ENCODE measurements around the gene JMJD7. TPM values are rescaled to one million over a fixed set of nuclear protein-coding genes. Genes with fewer than 3 reads are reported as not detected.
A peak's percentile ranks its signal among the peaks of the same experiment; 100 is the strongest.

JMJD7 gene
- polyA plus RNA-seq, 1 donor, result 10.9 TPM

DNA sequence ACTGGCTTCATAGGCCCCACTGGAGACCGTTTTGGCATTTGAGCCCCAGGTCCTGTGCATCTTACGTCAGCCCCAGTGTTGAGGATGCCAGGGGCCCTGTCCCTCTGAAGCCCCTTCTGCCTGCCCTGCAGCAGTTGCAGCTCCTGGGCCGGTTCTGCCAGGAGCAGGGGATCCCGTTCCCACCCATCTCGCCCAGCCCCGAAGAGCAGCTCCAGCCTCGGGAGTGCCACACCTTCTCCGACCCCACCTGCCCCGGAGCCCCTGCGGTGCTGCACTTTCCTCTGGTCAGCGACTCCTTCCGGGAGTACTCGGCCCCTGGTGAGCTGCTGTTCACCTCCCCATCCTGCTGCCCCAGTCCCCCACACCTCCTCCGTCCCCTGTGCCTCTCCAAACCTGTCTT, 19.3 kb downstream of the JMJD7 start:
- DNase-seq, result no peak

DNA sequence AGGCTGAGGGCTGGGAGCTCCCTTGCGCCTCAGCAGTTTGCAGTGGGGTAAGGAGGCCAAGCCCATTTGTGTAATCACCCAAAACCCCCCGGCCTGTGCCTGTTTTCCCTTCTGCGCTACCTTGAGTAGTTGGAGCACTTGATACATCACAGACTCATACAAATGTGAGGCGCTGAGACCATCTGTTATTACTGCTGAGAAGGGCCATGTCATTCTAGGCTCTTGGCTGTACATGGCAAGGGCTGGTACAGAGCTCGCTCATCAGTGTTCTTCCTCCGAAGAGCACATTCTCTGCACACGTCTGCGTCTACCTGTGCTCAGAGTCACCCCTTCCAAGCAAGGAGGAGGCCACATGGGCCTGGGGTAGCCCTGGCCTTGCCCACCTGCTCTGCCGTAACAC, 20.1 kb downstream of the JMJD7 start:
- DNase-seq, result no peak

DNA sequence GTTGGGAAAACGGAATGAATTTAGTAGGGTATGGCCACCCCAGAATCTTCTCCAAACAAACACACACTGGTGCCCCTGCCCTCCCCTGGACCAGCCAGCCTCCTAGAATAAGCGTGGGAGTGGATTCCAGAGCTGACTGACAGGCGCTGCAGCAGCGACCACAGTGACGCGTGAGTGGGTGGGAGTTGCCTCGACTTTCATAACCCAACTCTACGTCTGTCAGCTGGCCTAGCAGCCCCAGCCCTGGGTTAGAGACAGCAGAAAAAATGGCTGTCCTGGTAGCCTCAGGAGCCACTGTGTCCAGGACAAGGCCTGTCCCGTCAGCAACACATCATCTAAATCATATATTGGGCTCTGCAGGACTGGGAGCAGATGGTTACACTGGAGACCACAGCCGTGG, 20.7 kb downstream of the JMJD7 start:
- no peak for DNase-seq

GRCh38 chr15:41849204-41849603, 21.3 kb downstream of the JMJD7 start:
- no peak for DNase-seq

DNA sequence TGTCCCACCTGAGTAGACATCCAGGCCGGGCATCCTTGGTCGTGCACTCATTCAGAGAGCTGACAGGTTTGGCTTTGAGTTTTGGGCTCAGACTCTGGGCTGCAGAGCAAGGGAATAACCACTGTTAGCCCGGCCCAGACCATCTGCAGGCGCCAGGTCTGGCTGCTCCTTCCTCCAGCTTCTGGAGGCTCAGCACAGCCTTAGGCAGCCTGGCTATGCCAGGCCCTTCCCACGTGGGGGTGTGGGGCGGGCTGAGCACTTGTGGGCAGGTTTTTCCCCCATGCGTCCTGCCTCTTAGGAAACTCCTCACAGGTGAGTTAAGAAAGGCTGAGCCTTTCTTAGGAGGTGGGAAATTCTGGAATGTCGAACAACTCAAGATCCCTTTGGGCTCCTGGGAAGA, 22.0 kb downstream of the JMJD7 start:
- DNase-seq, result no peak

- no peak for DNase-seq
These were observed 22.7 kb downstream of the JMJD7 start for GRCh38 chr15:41850482-41851166.

GRCh38 chr15:41851167-41851523, 23.3 kb downstream of the JMJD7 start:
- DNase-seq, result no peak

DNA sequence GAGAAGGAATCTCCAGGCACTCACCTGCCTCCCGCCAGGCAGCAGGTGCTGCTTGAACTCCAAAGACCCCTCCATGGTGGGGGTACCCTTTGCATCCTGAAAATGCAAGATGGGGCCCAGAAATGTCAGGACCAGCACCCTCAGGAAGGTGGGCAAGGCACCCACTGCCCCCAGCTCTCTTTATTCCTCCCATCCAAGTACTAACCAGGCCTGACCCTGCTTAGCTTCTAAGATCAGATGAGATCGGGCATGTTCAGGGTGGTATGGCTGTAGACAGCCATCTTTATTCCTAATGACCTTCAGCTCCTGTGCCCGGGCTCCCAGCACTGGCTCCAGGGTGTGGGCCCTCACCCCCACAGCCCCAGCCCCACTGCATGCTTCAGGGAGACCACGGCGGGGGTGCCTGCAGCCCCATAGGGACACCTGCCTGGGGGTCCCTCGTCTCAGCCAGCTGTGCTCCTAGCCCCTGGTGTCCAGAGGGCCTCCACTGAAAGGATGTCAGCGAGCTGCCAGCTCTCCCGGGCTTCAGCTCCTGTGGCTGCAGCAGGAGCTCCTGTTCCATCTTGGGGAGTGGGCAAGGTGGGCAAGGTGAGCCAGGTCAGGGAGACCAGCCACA, 24.0 kb downstream of the JMJD7 start:
- no peak for DNase-seq

DNA sequence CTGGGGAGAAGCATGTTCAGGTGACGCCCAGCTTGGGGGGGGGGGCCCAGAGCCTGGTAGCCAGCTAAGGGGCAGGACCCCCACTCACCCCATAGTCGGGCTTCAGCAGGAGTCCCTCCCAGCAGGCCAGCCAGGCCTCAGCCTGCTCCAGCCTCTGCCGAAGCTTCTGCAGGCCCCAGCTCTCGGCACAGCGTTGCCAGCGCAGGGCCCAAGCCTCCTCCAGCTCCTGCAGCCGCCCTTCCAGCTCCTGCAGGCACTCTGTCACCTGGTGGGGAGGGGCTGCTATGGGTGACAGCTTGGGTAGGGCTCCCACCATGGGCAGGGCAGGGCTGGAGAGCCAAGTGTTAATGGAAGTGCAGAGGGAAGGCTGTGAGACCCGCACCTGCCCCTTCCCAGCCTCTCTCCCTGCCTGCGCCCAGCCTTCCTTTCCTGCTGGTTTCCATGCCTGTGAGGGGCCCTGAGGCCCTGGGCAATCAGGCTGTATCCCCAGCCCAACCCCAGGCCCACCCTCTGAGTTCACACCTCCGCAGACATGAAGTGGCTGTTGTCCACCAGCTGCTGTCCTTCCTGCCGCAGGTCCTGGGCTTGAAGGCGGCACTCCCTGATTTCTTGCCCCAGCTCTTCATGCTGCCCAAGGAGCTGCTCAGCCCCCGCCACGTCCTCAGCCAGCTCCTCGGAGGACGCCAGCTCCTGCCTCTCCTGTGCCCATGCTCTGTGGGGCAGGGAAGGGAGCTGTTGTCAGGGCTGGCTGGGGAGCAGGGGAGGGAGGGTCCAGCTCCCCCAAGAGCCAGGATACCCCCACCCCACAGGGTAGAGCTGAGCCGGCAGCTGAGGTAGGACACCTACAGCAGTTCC, 25.1 kb downstream of the JMJD7 start:
- DNase-seq, result no peak

DNA sequence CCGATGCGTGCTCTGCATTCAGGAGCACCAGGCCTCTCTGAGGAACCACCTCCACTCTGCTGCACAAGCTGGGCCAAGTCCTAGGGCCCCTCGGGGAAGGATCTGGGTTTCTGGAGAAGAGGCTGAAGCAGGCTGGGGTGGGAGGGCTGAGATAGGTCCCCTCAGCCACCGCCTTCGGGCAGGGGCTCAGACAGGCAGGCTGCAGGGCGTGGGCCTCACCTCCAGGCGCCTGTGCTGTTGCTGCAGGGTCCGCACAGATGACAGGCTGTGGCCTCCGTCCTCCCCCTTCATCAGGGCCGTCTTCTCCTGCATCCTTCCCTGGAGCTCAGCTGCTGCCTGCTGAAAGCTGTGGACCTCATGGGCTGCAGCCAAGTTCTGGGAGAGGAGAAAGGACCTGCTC, 25.9 kb downstream of the JMJD7 start:
- DNase-seq, result no peak

DNA sequence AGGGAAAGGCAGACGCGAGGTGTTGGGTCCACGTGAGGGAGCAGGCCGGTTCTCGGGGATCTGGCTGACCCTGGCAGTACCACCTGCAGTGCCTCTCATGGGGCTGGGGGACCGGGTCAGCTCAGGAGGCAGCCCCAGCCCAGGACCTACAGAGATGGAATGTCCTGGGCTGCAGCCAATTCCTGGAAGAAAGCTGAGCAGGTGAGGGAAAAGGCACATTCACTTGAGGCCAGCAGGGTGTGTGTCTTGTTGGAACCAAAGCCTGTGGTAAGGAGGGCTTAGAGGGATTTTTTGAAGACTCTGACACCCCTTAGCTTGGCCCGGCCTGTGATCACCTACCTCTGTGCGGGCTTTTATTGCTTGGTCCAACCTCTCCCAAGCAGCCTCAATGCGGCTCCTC, 26.6 kb downstream of the JMJD7 start:
- DNase-seq, result no peak

GRCh38 chr15:41855261-41855961, 27.5 kb downstream of the JMJD7 start:
- peak; percentile 56 for DNase-seq

DNA sequence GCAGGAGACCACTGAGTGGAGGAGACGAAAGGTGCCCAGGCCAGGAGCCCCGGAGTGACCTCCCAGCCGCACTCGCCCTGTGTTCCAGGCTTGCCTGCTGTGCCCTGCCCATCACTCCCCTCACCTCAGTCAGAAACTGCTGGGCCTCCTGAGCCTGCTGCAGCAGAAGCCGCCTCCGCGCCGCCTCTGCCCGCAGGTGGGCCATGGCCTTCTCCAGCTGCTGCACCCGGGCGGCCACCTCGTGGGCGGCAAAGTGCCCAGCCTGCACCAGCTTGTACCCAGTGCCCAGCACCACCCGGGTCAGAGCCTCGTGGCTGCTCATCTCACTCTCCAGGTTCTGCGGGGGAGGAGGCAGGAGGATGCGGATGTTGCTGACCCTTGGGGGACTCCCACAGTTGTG, 28.4 kb downstream of the JMJD7 start:
- no peak for DNase-seq

DNA sequence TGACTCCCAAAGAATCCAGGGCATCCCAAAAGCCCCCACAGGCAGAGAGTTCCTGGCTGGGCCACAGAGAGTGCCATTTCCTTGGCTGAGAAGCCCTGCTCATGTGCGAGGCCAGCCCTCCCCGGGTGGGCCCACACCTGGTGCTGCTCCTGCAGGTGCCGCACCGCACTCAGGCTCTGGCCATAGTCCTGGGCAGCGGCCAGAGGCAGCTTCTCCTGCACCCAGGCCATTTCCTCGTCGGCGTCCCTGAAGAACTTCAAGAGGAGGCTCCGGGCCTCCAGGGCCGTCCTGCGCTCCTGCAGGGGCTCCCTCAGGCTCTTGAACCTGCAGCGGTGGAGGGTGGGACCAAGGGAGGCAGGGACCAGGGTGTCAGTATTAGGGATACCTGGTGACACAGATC, 28.8 kb downstream of the JMJD7 start:
- DNase-seq, result no peak

DNA sequence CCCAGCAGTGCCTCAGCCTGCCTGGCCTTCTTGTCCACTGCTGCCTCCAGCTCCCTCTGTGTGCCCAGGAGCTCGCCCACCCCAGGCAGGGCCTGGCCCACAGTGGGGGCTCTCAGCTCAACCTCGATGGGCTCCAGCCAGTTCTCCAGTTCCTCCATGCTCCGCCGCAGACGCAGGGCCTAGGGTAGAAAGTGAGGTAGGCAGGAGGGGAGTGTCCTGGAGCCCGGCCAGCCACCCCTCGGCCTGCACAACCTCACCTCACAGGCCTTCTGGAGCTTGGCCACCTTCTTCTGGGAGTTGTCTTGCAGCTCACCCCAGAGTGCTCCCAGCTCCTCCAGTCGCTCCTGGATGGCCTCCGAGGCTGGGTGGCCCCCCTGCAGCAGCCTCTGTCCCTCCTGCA, 29.4 kb downstream of the JMJD7 start:
- DNase-seq, result no peak

DNA sequence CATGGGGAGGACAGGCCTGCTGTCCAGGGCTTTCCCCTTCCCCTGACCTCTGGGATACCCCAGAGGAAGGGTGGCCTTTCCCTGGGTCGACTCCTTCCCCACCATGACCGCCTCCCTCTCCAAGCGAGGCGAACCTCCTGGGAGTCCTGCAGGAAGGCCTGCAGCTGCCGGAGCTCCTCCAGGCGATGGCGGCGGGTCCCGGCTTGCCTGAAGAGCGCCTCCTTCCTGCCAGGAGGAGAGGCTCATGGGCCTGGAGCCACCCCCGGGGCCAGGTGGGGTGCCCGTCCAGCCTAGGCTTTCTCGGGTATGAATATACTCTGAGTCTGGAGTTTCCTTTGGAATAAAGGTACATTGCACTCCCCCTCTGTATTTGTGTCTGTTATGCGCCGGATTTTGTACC, 30.9 kb downstream of the JMJD7 start:
- DNase-seq, result no peak

DNA sequence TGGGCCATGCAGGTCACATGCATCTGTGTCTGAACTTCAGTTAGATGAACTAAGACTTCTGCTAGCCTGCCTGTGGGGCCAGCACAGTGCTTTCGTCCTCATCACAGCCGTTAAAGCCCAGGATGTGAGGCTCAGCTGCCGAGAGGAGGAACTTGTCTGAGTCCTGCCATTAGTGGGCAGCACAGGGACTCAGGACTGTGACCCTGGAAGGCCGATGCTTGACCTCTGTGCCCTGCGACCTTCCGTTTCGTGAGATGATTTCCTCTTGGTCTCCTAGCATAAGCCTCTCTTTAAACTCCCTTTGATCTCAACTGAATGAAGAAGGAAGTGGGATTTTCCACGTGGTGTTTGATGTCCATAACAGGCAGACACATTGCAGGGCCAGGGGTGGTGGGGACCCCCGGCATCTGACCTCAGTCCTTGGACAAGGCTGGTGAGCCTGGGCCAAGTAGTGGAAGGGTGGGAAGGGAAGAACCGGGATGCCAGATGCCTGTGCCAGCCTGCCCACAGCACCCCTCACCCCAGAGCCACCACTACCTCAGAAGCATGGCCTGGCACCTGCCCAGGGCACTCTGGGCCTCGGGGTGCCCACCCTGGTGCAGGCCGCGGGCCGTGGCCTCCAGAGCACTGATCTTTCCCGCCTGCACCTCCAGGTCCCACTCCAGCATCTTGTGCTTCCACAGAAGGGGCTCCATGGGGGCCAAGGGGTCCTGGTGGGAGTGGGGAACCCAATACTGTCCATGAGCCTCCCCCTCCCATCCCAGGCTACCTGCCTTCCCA, 32.3 kb downstream of the JMJD7 start:
- DNase-seq, result no peak

DNA sequence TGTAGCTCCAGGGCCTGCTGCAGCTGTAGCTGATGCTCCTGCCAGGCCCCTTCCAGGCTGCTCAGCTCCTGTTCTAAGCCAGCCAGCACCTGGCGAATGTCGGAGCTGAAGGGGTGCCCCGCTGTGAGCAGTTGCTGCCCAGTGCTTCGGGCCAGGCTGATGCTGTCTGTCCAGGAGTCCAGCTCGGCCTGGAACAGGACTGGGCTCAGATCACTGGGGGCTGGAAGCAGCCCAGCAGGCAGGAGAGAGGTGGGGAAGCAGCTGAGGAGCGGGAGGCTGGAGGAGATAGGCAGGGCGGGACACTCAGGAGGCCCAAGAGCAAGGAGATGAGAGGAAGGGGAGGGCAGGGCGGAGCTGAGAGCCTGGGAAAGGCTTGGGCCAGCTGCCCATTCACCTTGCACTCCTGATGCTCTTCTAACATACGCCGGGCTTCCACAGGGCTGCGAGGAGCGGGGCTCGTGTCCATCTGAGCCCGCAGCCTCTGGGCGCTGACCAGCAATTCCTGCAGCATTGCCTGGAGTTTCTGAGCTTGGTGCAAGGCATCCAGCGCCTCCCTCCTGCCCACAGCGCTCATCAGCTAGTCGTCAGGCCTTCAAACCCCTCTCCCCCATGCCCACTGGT, 34.0 kb downstream of the JMJD7 start:
- DNase-seq, result no peak

DNA sequence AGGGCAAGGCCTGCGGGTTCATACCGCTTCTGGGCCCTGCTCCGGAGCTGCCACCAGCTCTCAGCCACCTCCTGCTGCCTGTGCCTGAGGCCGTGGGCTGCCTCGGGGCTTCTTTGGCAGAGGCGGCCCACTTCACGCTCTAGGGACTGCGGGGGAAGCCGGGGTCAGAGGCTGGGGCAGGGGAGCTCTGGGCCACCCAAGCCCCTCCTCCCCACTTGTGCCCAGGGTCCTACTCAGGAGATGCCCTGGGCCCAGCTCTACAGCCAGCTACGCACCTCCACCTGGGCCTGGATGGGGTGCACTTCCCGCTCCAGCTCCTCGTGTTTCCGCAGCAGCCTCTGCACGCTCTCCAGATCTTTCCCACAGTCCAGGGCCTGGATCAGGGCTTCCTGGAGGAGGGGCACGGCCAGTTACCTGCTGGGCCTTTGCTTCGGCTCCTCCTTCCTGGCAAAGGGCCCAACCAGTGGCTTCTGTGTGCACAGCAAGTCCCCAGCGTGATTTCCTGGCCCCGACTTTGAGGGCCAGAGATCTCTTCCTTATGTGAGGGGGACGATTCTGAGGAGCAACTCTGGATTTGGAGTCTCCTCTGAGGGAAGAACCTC, 34.7 kb downstream of the JMJD7 start:
- DNase-seq, result no peak

DNA sequence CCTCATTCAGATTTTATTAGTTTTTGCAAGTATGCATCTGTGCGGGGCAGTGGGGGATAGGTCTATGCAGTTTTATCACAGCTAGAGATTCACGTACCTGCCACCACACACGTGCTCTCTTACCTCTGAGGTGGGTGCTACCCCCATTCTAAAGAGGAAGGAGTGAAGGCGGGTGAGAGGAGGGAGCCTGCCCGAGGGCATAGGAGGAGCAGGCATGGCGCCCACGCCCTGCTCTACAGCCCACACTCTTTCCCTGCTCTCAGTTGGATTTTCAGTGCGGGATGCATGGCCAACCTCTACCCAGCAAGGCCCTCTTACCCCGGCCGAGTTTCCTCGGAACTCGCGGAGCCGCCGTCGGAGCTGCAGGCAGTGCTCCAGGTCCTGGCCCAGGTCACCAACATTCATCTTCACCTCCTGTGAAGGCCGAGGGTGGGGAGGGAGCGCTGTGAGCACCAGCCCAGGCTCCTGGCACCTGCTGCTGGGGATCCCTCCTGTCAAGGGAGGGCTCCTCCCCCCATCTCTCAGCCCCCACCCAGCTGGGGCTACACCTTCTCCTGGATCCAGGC, 37.7 kb downstream of the JMJD7 start:
- DNase-seq, result no peak

- no peak for DNase-seq
These were observed 38.4 kb downstream of the JMJD7 start for GRCh38 chr15:41866263-41866703.
